Stimulated activated CD8-positive, alpha-beta memory T cell treated with anti-CD3 and anti-CD28 coated beads, Interleukin-4, amount 100 ng/mL, for 24 hours (primary cell): ENCODE results near the gene RBP3.

Experiments used
- DNase-seq: peaks from one replicate; pipeline ENCODE4 v3.0.0-alpha.2; 2020; ENCODE audit warnings: low read depth

Gene RBP3

GRCh38 chr10:47319784-47320183, 28.4 kb upstream of the RBP3 start:
- no peak for DNase-seq

GRCh38 chr10:47320812-47321211, 27.4 kb upstream of the RBP3 start:
- DNase-seq, result no peak

GRCh38 chr10:47321521-47322195, 26.5 kb upstream of the RBP3 start:
- no peak for DNase-seq

GRCh38 chr10:47322300-47323061, 25.7 kb upstream of the RBP3 start, which contains the start of gene GDF2:
Gene GDF2 (plus strand): TSS chr10:47322454. CDS start chr10:47322669, 215 bp downstream.
- no peak for DNase-seq

GRCh38 chr10:47323087-47323486, 25.1 kb upstream of the RBP3 start:
- DNase-seq, result no peak

GRCh38 chr10:47323636-47324296, 24.4 kb upstream of the RBP3 start:
- no peak for DNase-seq

- DNase-seq, result no peak
These were observed 22.6 kb upstream of the RBP3 start for GRCh38 chr10:47325303-47326291.

GRCh38 chr10:47326306-47326926, 21.7 kb upstream of the RBP3 start:
- no peak for DNase-seq

GRCh38 chr10:47326927-47327330, 21.2 kb upstream of the RBP3 start:
- DNase-seq, result no peak

- DNase-seq, result no peak
These were observed 18.3 kb upstream of the RBP3 start for GRCh38 chr10:47329855-47330254.

- DNase-seq, result no peak
These were observed 17.8 kb upstream of the RBP3 start for GRCh38 chr10:47330366-47330765.

- no peak for DNase-seq
These were observed 17.4 kb upstream of the RBP3 start for GRCh38 chr10:47330804-47331203.

- no peak for DNase-seq
These were observed 16.7 kb upstream of the RBP3 start for GRCh38 chr10:47331491-47331890.

- DNase-seq, result no peak
These were observed 16.2 kb upstream of the RBP3 start for GRCh38 chr10:47331954-47332353.

- no peak for DNase-seq
These were observed 15.8 kb upstream of the RBP3 start for GRCh38 chr10:47332371-47332770.

GRCh38 chr10:47332946-47333345, 15.2 kb upstream of the RBP3 start:
- no peak for DNase-seq

GRCh38 chr10:47333532-47333931, 14.6 kb upstream of the RBP3 start:
- no peak for DNase-seq

- no peak for DNase-seq
These were observed 13.5 kb upstream of the RBP3 start for GRCh38 chr10:47334466-47335295.

GRCh38 chr10:47335906-47336305, 12.3 kb upstream of the RBP3 start:
- no peak for DNase-seq

GRCh38 chr10:47336387-47337134, 11.6 kb upstream of the RBP3 start:
- DNase-seq, result no peak
